Mesenchymal stem cell (in vitro differentiated cells and primary cell): ENCODE data around the gene UGT1A4.
"Not testable (repeated sequence)": the region's sequence is repeated elsewhere in the genome, so short reads cannot be mapped to it uniquely, and the experiment has no call there.

Experiments used
- DNase-seq: peaks from one replicate; pipeline ENCODE4 v3.0.0-alpha.2; 2013
- H2AFZ ChIP-seq: one replicate; pipeline ENCODE4 v1.6.1; 2013; ENCODE audit warnings: low read depth, mild to moderate bottlenecking, control low read depth, inconsistent platforms, low read length, moderate library complexity
- H2AK5ac ChIP-seq: 2 replicates; pipeline ENCODE4 v1.6.1; 2013; ENCODE audit warnings: low read length, moderate library complexity, mild to moderate bottlenecking, inconsistent platforms; ENCODE audit not compliant: severe bottlenecking
- H2BK120ac ChIP-seq: one replicate; pipeline ENCODE4 v1.6.1; 2013; ENCODE audit warnings: low read depth, mild to moderate bottlenecking, inconsistent platforms, low read length, moderate library complexity
- H2BK12ac ChIP-seq, 2 experiments: one replicate each; pipeline ENCODE4 v1.6.1; 2013; ENCODE audit warnings: inconsistent platforms in 2 of 2, low read length in 2 of 2, mild to moderate bottlenecking in 2 of 2, moderate library complexity in 2 of 2, control low read depth in 1 of 2
- H2BK15ac ChIP-seq: one replicate; pipeline ENCODE4 v1.6.1; 2013; ENCODE audit warnings: mild to moderate bottlenecking, low read depth, inconsistent platforms; ENCODE audit not compliant: poor library complexity, severe bottlenecking
- H2BK5ac ChIP-seq: 2 replicates; pipeline ENCODE4 v1.6.1; 2013; ENCODE audit warnings: low read depth, mild to moderate bottlenecking, low read length, control low read depth, inconsistent platforms; ENCODE audit not compliant: poor library complexity, severe bottlenecking
- H3K14ac ChIP-seq, 2 experiments: one replicate each; pipeline ENCODE4 v1.6.1; 2013; ENCODE audit warnings: inconsistent platforms in 2 of 2, low read length in 2 of 2, control low read depth in 1 of 2, mild to moderate bottlenecking in 1 of 2, moderate library complexity in 1 of 2
- H3K18ac ChIP-seq, 2 experiments: one replicate each; pipeline ENCODE4 v1.6.1; 2013; ENCODE audit warnings: inconsistent platforms in 2 of 2, low read length in 2 of 2, control low read depth in 1 of 2, low read depth in 1 of 2, mild to moderate bottlenecking in 1 of 2
- H3K23ac ChIP-seq, 2 experiments: one replicate each; pipeline ENCODE4 v1.6.1; 2013; ENCODE audit warnings: inconsistent platforms in 2 of 2, low read length in 2 of 2, mild to moderate bottlenecking in 2 of 2, moderate library complexity in 2 of 2, control low read depth in 1 of 2
- H3K27ac ChIP-seq: 2 replicates; pipeline ENCODE4 v1.5.1; 2013; ENCODE audit warnings: mild to moderate bottlenecking, moderate library complexity, low read length, control low read depth, inconsistent platforms; ENCODE audit not compliant: poor library complexity, severe bottlenecking
- H3K27me3 ChIP-seq, 2 experiments: 2 replicates each; pipeline versions ENCODE4 v1.6.1 to v1.7.0; 2013; ENCODE audit warnings: low read length in 2 of 2, mild to moderate bottlenecking in 2 of 2, moderate library complexity in 2 of 2, control low read depth in 1 of 2, inconsistent platforms in 1 of 2; ENCODE audit not compliant: control insufficient read depth in 1 of 2, insufficient read depth in 1 of 2
- H3K36me3 ChIP-seq, 2 experiments: 2 replicates each; pipeline versions ENCODE4 v1.6.1 to v1.7.0; 2013; ENCODE audit warnings: low read length in 2 of 2, control low read depth in 1 of 2, inconsistent platforms in 1 of 2, low read depth in 1 of 2, mild to moderate bottlenecking in 1 of 2; ENCODE audit not compliant: insufficient read depth in 2 of 2, control insufficient read depth in 1 of 2
- H3K4ac ChIP-seq, 2 experiments: one replicate each; pipeline ENCODE4 v1.6.1; 2013; ENCODE audit warnings: inconsistent platforms in 2 of 2, low read length in 2 of 2, mild to moderate bottlenecking in 2 of 2, moderate library complexity in 2 of 2, control low read depth in 1 of 2, low read depth in 1 of 2
- H3K4me1 ChIP-seq: 2 replicates; pipeline ENCODE4 v1.6.1; 2013; ENCODE audit warnings: low read depth, low read length, control low read depth; ENCODE audit not compliant: control insufficient read depth, insufficient read depth
- H3K4me2 ChIP-seq: 2 replicates; pipeline ENCODE4 v1.6.1; 2013; ENCODE audit warnings: low read length, mild to moderate bottlenecking, inconsistent platforms; ENCODE audit not compliant: poor library complexity, severe bottlenecking
- H3K4me3 ChIP-seq, 2 experiments: 2 replicates each; pipeline versions ENCODE4 v1.5.1 to v1.7.0; 2013; ENCODE audit warnings: low read length in 2 of 2, mild to moderate bottlenecking in 2 of 2, control low read depth in 1 of 2, low read depth in 1 of 2; ENCODE audit not compliant: insufficient read depth in 1 of 2
- H3K79me1 ChIP-seq: replicated peaks from 2 replicates; pipeline ENCODE4 v1.6.1; 2013; ENCODE audit warnings: mild to moderate bottlenecking, control low read depth, low read length, inconsistent platforms; ENCODE audit not compliant: poor library complexity, severe bottlenecking
- H3K9ac ChIP-seq: 2 replicates; pipeline ENCODE4 v1.7.0; 2013; ENCODE audit warnings: mild to moderate bottlenecking, low read length, moderate library complexity
- H3K9me3 ChIP-seq: 2 replicates; pipeline ENCODE4 v1.7.0; 2013; ENCODE audit warnings: mild to moderate bottlenecking, low read length; ENCODE audit not compliant: control insufficient read depth
- H4K8ac ChIP-seq: one replicate; pipeline ENCODE4 v1.6.1; 2013; ENCODE audit warnings: inconsistent platforms, mild to moderate bottlenecking, low read length, moderate library complexity
- H4K91ac ChIP-seq: one replicate; pipeline ENCODE4 v1.6.1; 2013; ENCODE audit warnings: mild to moderate bottlenecking, low read length, inconsistent platforms
- WGBS: methylation state at CpG from one replicate; pipeline ENCODE4 v1.1.7; 2013; ENCODE audit warnings: mixed read lengths; 5-methylcytosine and 5-hydroxymethylcytosine counted together

Gene UGT1A4

GRCh38 chr2:233750689-233751088, 32.2 kb downstream of the UGT1A4 start:
- not testable (repeated sequence) for DNase-seq, H2BK120ac ChIP-seq, H3K4me1 ChIP-seq, H2BK15ac ChIP-seq, H3K27ac ChIP-seq, H4K8ac ChIP-seq, H2AK5ac ChIP-seq, H3K4ac ChIP-seq, H3K36me3 ChIP-seq, H3K18ac ChIP-seq, H3K4me3 ChIP-seq, H3K23ac ChIP-seq, H3K9me3 ChIP-seq, H2AFZ ChIP-seq, H4K91ac ChIP-seq, H3K4me2 ChIP-seq, H3K14ac ChIP-seq, H3K9ac ChIP-seq, H3K79me1 ChIP-seq, H2BK12ac ChIP-seq, H2BK5ac ChIP-seq
- 37% methylated on average over 2 of the region's 2 CpGs for WGBS
- peaks cover 0 to 14% of the 10 kb centered on the region in 2 experiments for H3K27me3 ChIP-seq

- not testable (repeated sequence) for H3K18ac ChIP-seq, H3K9ac ChIP-seq, H3K4me1 ChIP-seq, H2BK120ac ChIP-seq, H3K27ac ChIP-seq, H2AFZ ChIP-seq, H3K4ac ChIP-seq, H2AK5ac ChIP-seq, H2BK5ac ChIP-seq, H3K14ac ChIP-seq, H3K4me3 ChIP-seq, H4K91ac ChIP-seq, H2BK12ac ChIP-seq, H3K36me3 ChIP-seq, DNase-seq, H3K23ac ChIP-seq, H3K4me2 ChIP-seq, H3K79me1 ChIP-seq, H4K8ac ChIP-seq, H3K9me3 ChIP-seq, H2BK15ac ChIP-seq
- peaks cover 0 to 13% of the 10 kb centered on the region in 2 experiments for H3K27me3 ChIP-seq
- 56% methylated on average over 2 of the region's 2 CpGs for WGBS
Measured at GRCh38 chr2:233751212-233752009, 32.9 kb downstream of the UGT1A4 start.

- H3K27ac ChIP-seq = no peak overlapping the region
- no peak overlapping the region for H3K4me2 ChIP-seq
- WGBS = 92% methylated on average over 42 of the region's 44 CpGs
- H2BK15ac ChIP-seq = no peak overlapping the region
- H3K79me1 ChIP-seq = no peaks in the 10 kb centered on the region
- H2AFZ ChIP-seq = no peak overlapping the region
- H2BK5ac ChIP-seq = no peak overlapping the region
- DNase-seq = no peak
- H3K4ac ChIP-seq = no peak overlapping the region
- H3K36me3 ChIP-seq = no peaks in the 10 kb centered on the region
- H3K27me3 ChIP-seq = peaks cover 0 to 13% of the 10 kb centered on the region in 2 experiments
- H3K9ac ChIP-seq = no peak overlapping the region
- H3K4me1 ChIP-seq = no peaks in the 10 kb centered on the region
- H4K91ac ChIP-seq = no peak overlapping the region
- H2BK120ac ChIP-seq = no peak overlapping the region
- no peak overlapping the region for H4K8ac ChIP-seq
- no peak overlapping the region for H3K4me3 ChIP-seq
- H2BK12ac ChIP-seq = no peak overlapping the region
- H3K14ac ChIP-seq = no peak overlapping the region
- H3K9me3 ChIP-seq = peaks cover 3% of the 10 kb centered on the region
- no peak overlapping the region for H3K18ac ChIP-seq
- no peak overlapping the region for H3K23ac ChIP-seq
- no peak overlapping the region for H2AK5ac ChIP-seq
Measured at GRCh38 chr2:233754872-233755611, 36.5 kb downstream of the UGT1A4 start.

- Histone ChIP-seq H3K9me3 (peaks cover 3% of the 10 kb centered on the region), H3K4me1 (no peaks in the 10 kb centered on the region), H2BK15ac (no peak overlapping the region), H3K27ac (no peak overlapping the region), H2AFZ (no peak overlapping the region), H2BK120ac (no peak overlapping the region), H3K27me3 (peaks cover 0 to 10% of the 10 kb centered on the region in 2 experiments), H3K23ac (no peak overlapping the region), H3K9ac (no peak overlapping the region), H3K4ac (no peak overlapping the region), H3K14ac (no peak overlapping the region), H3K79me1 (no peaks in the 10 kb centered on the region), H3K36me3 (no peaks in the 10 kb centered on the region), H2BK12ac (no peak overlapping the region), H3K18ac (no peak overlapping the region), H2AK5ac (no peak overlapping the region), H3K4me2 (no peak overlapping the region), H2BK5ac (no peak overlapping the region), H3K4me3 (no peak overlapping the region), H4K91ac (no peak overlapping the region), H4K8ac (no peak overlapping the region)
- DNase-seq = no peak
- 82% methylated on average over 4 of the region's 7 CpGs for WGBS
Measured at GRCh38 chr2:233756429-233757081, 38.0 kb downstream of the UGT1A4 start.
